GM19455 (cell line): ENCODE measurements around the gene RAC2.

ENCODE experiments used
- ATAC-seq: cut with Tn5 transposase; IDR thresholded peaks from one replicate; pipeline ENCODE4 v1.9.1; 2021; ENCODE audit not compliant: unreplicated experiment

RAC2 gene

DNA sequence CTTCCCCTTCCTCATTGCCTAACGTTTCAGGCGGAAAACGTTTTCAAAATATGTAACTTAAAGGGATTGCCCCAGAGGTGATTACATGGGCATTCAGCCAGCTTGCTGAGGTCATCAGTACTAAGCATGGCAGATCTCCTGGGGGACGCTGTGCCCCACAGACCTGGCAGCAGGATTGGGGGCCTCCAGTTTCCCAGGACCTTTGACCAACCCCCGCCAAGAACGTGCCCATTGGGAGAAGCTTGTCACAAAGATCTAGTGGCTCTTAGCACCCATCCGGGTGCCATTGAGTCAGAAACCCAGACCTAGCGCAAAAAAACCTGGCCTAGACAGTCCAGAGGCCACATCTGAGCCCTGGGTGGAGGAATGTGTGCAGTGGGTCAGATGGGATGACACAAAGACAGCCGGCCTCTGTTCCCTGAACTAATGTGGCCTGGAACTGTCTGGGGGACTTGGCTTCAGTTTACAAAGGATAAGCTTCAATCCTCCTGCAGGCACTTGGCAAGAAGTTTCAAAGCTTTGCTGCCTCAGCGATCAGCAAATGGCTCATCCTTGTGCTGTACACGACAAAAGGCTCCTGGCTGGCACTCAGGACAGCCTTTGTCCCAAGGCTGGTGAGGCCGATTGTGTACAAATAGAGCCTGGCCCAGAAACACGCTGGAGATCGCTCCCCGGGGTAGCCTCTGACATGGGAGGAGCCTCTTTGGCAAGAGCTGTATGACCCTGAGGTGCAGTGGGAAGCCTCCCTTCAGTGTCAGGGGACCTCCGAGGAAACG lies 65.5 kb downstream of the RAC2 start:
- no peak for ATAC-seq

DNA sequence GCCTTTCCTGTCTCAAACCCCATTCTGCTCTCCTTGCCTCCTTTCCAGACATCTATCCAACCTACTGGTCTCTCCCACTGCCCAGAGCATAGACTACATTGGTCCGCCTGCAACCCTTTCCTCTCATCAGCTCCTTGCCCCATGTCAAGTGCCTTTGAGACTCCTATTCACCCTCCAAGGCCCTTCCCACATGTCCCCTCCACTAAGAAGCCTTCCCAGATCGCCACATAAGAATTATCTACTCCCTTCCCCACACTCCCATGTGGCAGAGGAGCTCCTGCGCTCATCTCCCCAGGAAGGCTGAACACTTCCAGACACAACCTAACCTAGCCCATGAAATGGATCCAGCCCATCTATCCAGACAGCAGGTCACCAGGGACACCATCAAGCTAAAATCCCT lies 66.3 kb downstream of the RAC2 start:
- ATAC-seq = no peak

- no peak for ATAC-seq
Observed at GRCh38 chr22:37177221-37177620, 66.8 kb downstream of the RAC2 start.

DNA sequence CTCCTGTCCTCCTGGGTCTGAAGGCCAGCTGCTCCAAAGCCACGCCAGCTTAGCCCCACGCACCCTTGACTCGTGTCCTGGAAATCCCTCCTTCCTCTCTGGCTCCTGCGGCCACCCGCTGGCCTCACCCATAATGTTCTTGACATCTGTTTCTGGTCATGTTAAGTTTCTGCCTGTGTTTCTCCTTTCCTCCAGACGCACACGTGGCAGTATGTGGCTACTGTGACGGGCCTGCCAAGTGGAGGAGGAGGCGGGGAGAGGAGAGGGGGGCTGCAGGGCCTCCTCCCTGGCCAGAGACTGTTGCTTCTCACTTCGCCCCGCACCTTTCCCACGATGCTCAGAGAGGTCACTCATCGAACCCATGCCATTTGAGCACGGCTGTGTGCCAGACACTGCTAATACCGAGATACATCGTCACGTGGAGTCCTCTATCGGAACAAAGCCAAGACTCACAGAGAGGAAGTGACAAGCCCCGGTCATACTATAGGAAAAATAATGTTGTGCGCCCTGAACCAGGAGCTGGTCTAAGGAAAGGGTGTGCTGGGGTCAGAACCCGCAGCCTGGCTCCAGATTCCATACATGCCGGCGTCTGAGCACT lies 67.5 kb downstream of the RAC2 start:
- ATAC-seq = no peak

- no peak for ATAC-seq
Observed at GRCh38 chr22:37175414-37176281, 68.4 kb downstream of the RAC2 start.
